Kidney (tissue), 22 donors: ENCODE results near the gene SETD5. TPM values are rescaled to one million over a fixed set of nuclear protein-coding genes. Genes with fewer than 3 reads are reported as not detected.
A peak's percentile ranks its signal among the peaks of the same experiment; 100 is the strongest.

Source experiments
- DNase-seq, 5 donors: peaks; one replicate each; pipeline ENCODE4 v3.0.0-alpha.2; 2013 to 2020
- FAIRE-seq: peaks from 2 replicates; lab custom pipeline; 2012; peaks lifted over from hg19 to GRCh38; lab: Jason Lieb, UNC
- H3K27ac ChIP-seq, 2 donors: one replicate each; pipeline ENCODE4 v1.7.0; 2013; ENCODE audit warnings: low read depth in 2 of 2, low read length in 2 of 2, inconsistent platforms in 1 of 2
- H3K27me3 ChIP-seq: one replicate; pipeline ENCODE4 v1.7.1; 2013; ENCODE audit warnings: low read length, inconsistent platforms; ENCODE audit not compliant: control insufficient read depth, insufficient read depth
- H3K36me3 ChIP-seq, 3 donors: one replicate each; pipeline versions ENCODE4 v1.7.0 to v1.7.1; 2013; ENCODE audit warnings: low read length in 3 of 3, control low read depth in 1 of 3, inconsistent platforms in 1 of 3; ENCODE audit not compliant: insufficient read depth in 3 of 3, control insufficient read depth in 2 of 3
- H3K4me1 ChIP-seq, 3 donors: one replicate each; pipeline versions ENCODE4 v1.7.0 to v1.7.1; 2013; ENCODE audit warnings: low read length in 3 of 3, inconsistent platforms in 1 of 3, low read depth in 1 of 3; ENCODE audit not compliant: control insufficient read depth in 2 of 3, insufficient read depth in 2 of 3
- H3K4me3 ChIP-seq, 3 donors: one replicate each; pipeline versions ENCODE4 v1.7.0 to v1.8.1; 2013; ENCODE audit warnings: low read length in 3 of 3, control low read depth in 1 of 3, inconsistent platforms in 1 of 3
- H3K9ac ChIP-seq, 3 donors: one replicate each; pipeline versions ENCODE4 v1.7.0 to v1.7.1; 2013; ENCODE audit warnings: low read length in 3 of 3, control low read depth in 1 of 3, inconsistent platforms in 1 of 3
- H3K9me3 ChIP-seq, 3 donors: one replicate each; pipeline versions ENCODE4 v1.7.0 to v1.7.1; 2013; ENCODE audit warnings: low read length in 3 of 3, control low read depth in 1 of 3, inconsistent platforms in 1 of 3; ENCODE audit not compliant: control insufficient read depth in 2 of 3, insufficient read depth in 1 of 3
- intact Hi-C: fragments of 100-400 bp; cut with DNase I; formaldehyde crosslinking; loops from one replicate; pipeline ENCODE4 v1.11.1; 2022
- long read RNA-seq, 10 donors: library from polyadenylated mRNA in 1 of 10; unstranded in 1 of 10; transcript quantifications; one replicate each; pipeline ENCODE4 v2.0.0 and lab custom pipeline, GENCODE V29; 2021 to 2026
- polyA plus RNA-seq: library from polyadenylated mRNA; stranded (reverse); fragments of 350-450 nt; fragmentation: Illumina TruSeq; extraction: RNeasy Lipid Tissue Mini Kit (QIAGEN cat#74804); gene quantifications from one replicate; pipeline ENCODE4 v1.2.3, GENCODE V29; 2014; ENCODE audit warnings: low read depth, low replicate concordance; ENCODE audit not compliant: insufficient read depth
- total RNA-seq: library from RNA; stranded (reverse); fragmentation: NEBNext Ultra II Directional; extraction: Animal tissue kit (Norgen Biotek cat#: 25700); gene quantifications from one replicate; pipeline ENCODE4 v1.2.1, GENCODE V29; 2021
- TF ChIP-seq, protein P1 (sequence below): IDR thresholded peaks from 3 replicates; pipeline ENCODE4 v1.5.1; 2012; ENCODE audit warnings: mild to moderate bottlenecking, moderate library complexity, borderline replicate concordance; ENCODE audit not compliant: insufficient read depth; ENCODE audit errors: extremely low read depth
- donor health status: control.
- donor health status: control.
- donor health status: control.
- donor health status: control.
- donor health status: control.
- donor health status: DM: yes; HTN: yes; CAD: no.
- donor health status: Normal renal cell carcinoma (clear cell type).

SETD5 gene, protein sequence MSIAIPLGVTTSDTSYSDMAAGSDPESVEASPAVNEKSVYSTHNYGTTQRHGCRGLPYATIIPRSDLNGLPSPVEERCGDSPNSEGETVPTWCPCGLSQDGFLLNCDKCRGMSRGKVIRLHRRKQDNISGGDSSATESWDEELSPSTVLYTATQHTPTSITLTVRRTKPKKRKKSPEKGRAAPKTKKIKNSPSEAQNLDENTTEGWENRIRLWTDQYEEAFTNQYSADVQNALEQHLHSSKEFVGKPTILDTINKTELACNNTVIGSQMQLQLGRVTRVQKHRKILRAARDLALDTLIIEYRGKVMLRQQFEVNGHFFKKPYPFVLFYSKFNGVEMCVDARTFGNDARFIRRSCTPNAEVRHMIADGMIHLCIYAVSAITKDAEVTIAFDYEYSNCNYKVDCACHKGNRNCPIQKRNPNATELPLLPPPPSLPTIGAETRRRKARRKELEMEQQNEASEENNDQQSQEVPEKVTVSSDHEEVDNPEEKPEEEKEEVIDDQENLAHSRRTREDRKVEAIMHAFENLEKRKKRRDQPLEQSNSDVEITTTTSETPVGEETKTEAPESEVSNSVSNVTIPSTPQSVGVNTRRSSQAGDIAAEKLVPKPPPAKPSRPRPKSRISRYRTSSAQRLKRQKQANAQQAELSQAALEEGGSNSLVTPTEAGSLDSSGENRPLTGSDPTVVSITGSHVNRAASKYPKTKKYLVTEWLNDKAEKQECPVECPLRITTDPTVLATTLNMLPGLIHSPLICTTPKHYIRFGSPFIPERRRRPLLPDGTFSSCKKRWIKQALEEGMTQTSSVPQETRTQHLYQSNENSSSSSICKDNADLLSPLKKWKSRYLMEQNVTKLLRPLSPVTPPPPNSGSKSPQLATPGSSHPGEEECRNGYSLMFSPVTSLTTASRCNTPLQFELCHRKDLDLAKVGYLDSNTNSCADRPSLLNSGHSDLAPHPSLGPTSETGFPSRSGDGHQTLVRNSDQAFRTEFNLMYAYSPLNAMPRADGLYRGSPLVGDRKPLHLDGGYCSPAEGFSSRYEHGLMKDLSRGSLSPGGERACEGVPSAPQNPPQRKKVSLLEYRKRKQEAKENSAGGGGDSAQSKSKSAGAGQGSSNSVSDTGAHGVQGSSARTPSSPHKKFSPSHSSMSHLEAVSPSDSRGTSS (N-terminal part only)
- total RNA-seq = 112 TPM
- polyA plus RNA-seq = 12.1 TPM
- long read RNA-seq, donor 1, full-length matches to known transcripts = 7 of 16 reads
- long read RNA-seq, donor 1, partial matches to known transcripts = 9 of 16 reads
- long read RNA-seq, donor 1, other reads (novel, unspliced or antisense) = 0 of 16 reads
- long read RNA-seq, donor 2, full-length matches to known transcripts = 2 of 15 reads
- long read RNA-seq, donor 2, partial matches to known transcripts = 13 of 15 reads
- long read RNA-seq, donor 2, other reads (novel, unspliced or antisense) = 0 of 15 reads
- long read RNA-seq, donor 3, partial matches to known transcripts = 23 of 25 reads
- long read RNA-seq, donor 3, other reads (novel, unspliced or antisense) = 0 of 25 reads
- long read RNA-seq, donor 4, full-length matches to known transcripts = 3 of 26 reads
- long read RNA-seq, donor 4, partial matches to known transcripts = 23 of 26 reads
- long read RNA-seq, donor 4, other reads (novel, unspliced or antisense) = 0 of 26 reads
- long read RNA-seq, donor 5, partial matches to known transcripts = 0 of 2 reads
- long read RNA-seq, donor 5, other reads (novel, unspliced or antisense) = 0 of 2 reads
- long read RNA-seq, donor 6, partial matches to known transcripts = 5 of 7 reads
- long read RNA-seq, donor 6, other reads (novel, unspliced or antisense) = 0 of 7 reads
- long read RNA-seq, donor 7, partial matches to known transcripts = 8 of 32 reads
- long read RNA-seq, donor 7, other reads (novel, unspliced or antisense) = 23 of 32 reads
- long read RNA-seq, donor 8, full-length matches to known transcripts = 10 of 32 reads
- long read RNA-seq, donor 8, partial matches to known transcripts = 22 of 32 reads
- long read RNA-seq, donor 8, other reads (novel, unspliced or antisense) = 0 of 32 reads
- long read RNA-seq, donor 9, full-length matches to known transcripts = 4 of 4 reads
- long read RNA-seq, donor 9, partial matches to known transcripts = 0 of 4 reads
- long read RNA-seq, donor 9, other reads (novel, unspliced or antisense) = 0 of 4 reads
- long read RNA-seq, donor 10, partial matches to known transcripts = 138 of 144 reads
- long read RNA-seq, donor 10, other reads (novel, unspliced or antisense) = 0 of 144 reads

DNA sequence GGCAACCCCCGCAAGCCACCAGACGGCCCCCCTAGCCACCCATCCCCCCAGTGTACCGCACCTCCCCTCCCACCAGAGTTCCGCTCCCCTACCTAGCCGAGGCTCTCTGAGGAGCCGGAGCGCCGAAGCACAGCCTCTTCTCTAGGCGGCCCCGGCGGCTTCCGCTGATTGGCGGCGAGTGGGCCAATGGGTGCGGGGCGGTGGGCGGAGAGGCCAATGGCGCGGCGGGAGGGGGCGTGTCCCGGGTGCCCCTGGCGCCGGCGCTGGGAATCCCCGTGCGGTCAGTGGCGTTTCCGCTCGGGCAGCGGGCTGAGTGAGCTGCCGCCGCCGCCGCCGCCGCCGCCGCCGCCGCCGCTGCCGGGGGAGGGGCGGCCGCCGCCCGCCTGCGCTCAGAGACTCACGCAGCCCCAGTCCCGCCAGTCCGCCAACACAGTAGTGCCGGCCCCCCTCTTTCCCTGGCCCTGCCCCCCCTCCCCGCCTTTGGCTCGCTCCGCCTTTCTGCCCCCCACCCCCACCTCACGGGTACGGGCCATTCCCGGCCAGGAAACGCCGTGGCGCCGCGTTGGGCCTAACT, at the start of gene SETD5:
Gene SETD5 (plus strand): TSS at position 284 of the 574 bp plus-strand sequence. CDS start 31,324 bp downstream, outside the sequence.
- TF ChIP-seq, protein P1, sequence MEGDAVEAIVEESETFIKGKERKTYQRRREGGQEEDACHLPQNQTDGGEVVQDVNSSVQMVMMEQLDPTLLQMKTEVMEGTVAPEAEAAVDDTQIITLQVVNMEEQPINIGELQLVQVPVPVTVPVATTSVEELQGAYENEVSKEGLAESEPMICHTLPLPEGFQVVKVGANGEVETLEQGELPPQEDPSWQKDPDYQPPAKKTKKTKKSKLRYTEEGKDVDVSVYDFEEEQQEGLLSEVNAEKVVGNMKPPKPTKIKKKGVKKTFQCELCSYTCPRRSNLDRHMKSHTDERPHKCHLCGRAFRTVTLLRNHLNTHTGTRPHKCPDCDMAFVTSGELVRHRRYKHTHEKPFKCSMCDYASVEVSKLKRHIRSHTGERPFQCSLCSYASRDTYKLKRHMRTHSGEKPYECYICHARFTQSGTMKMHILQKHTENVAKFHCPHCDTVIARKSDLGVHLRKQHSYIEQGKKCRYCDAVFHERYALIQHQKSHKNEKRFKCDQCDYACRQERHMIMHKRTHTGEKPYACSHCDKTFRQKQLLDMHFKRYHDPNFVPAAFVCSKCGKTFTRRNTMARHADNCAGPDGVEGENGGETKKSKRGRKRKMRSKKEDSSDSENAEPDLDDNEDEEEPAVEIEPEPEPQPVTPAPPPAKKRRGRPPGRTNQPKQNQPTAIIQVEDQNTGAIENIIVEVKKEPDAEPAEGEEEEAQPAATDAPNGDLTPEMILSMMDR = no peak
- intact Hi-C loops = no loop called here
- FAIRE-seq = no peak
- Histone ChIP-seq H3K9ac (peak within 1 kb of the TSS; percentile 80 to 99 (median 97)), H3K4me3 (peak within 1 kb of the TSS; percentile 74 to 94 (median 90)), H3K27ac (peak within 1 kb of the TSS; percentile 98 to 99), H3K27me3 (no peaks in the 10 kb centered on the region), H3K4me1 (peaks cover 12 to 31% (median 22%) of the 10 kb centered on the region in 3 donors), H3K36me3 (peaks cover 0 to 3% (median 0%) of the 10 kb centered on the region in 3 donors), H3K9me3 (no peaks in the 10 kb centered on the region)
- DNase-seq = peak; percentile 98 to 100 (median 99)

DNA sequence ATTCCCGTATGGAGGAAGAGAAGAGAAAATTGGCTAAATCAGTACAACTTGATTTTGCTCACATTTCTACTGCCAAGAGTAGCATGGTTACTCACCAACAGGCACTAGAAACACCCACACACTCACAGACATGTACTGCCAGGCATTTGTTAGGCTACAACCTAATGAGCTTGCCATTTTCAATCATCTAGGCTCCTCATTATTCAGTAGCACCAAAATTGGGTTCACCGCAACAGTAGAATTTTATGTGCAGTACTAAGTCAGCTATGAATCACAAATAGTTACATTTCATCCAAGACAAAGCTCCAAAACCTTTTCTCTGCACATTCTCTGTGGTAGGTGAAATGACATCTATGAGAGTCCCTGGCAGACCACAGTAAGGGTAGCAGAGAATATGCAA, 49.5 kb upstream of the SETD5 start:
- DNase-seq = no peak
- intact Hi-C loops = no loop called here
- Histone ChIP-seq H3K27me3 (no peaks in the 10 kb centered on the region), H3K27ac (no peak overlapping the region), H3K36me3 (no peaks in the 10 kb centered on the region), H3K9ac (no peak overlapping the region), H3K4me1 (peaks cover 1 to 10% (median 7%) of the 10 kb centered on the region in 3 donors), H3K4me3 (no peak overlapping the region), H3K9me3 (no peaks in the 10 kb centered on the region)
- FAIRE-seq = no peak
- TF ChIP-seq, protein P1 = no peak
